Brain microvascular endothelial cell (primary cell): Measurements from ENCODE around the gene NCS1.
A peak's percentile ranks its signal among the peaks of the same experiment; 100 is the strongest.

Experiments used
- DNase-seq: peaks from one replicate; pipeline ENCODE4 v3.0.0-alpha.2; 2020
- H3K27ac ChIP-seq: fragments of 250-450 bp; sonication (Bioruptor Pico); 2 replicates; pipeline ENCODE4 v1.5.1; 2020; ENCODE audit warnings: mild to moderate bottlenecking, moderate library complexity
- H3K27me3 ChIP-seq: fragments of 250-450 bp; sonication (Bioruptor Pico); replicated peaks from 2 replicates; pipeline ENCODE4 v1.5.1; 2020; ENCODE audit warnings: mild to moderate bottlenecking
- H3K36me3 ChIP-seq: fragments of 250-450 bp; sonication (Bioruptor Pico); replicated peaks from 2 replicates; pipeline ENCODE4 v1.5.1; 2020; ENCODE audit warnings: mild to moderate bottlenecking
- H3K4me3 ChIP-seq: 2 replicates; pipeline ENCODE4 v1.5.1; 2011; ENCODE audit warnings: low read depth, mild to moderate bottlenecking, control low read depth, low read length, moderate library complexity
- in situ Hi-C: cut with HindIII; loops from 2 replicates; pipeline ENCODE4 v1.10.0; 2017; ENCODE audit warnings: low sequenced_read_pairs, low pct_ligation_motif_present
- TF ChIP-seq, protein P1 (sequence below): IDR thresholded peaks from 2 replicates; pipeline ENCODE4 v1.5.1; 2011; ENCODE audit warnings: low read depth, mild to moderate bottlenecking, moderate library complexity, low read length, control low read depth, inconsistent platforms; ENCODE audit errors: missing control alignments

Gene NCS1

DNA sequence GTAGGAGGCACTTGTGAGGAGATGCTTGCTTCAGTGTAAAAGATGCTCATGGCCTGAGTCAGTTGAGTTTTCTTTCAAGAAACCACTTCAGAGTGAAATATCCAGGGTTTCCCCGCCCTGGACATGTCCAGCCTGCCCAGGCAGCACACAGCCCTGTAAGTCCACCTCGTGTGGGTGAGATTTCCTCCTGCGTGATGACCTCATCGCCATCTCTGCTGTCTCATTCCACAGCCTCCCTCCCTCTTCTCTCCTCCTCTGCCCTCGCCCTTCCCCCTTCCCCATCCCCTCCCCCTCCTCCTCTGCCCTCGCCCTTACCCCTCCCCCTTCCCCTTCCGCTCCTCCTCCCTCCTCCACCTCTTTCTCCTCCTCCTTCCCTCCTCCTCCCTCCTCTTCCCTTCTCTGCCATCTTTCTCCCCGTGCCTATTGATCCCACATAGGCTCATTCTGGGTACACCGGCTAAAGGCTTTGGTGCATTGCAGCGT, 34.0 kb upstream of the NCS1 start:
- Histone ChIP-seq H3K36me3 (peaks cover 3% of the 10 kb centered on the region), H3K27me3 (no peaks in the 10 kb centered on the region), H3K4me3 (no peak overlapping the region), H3K27ac (peak overlapping the region; percentile 81)
- in situ Hi-C loops: no loop called here
- TF ChIP-seq, protein P1, sequence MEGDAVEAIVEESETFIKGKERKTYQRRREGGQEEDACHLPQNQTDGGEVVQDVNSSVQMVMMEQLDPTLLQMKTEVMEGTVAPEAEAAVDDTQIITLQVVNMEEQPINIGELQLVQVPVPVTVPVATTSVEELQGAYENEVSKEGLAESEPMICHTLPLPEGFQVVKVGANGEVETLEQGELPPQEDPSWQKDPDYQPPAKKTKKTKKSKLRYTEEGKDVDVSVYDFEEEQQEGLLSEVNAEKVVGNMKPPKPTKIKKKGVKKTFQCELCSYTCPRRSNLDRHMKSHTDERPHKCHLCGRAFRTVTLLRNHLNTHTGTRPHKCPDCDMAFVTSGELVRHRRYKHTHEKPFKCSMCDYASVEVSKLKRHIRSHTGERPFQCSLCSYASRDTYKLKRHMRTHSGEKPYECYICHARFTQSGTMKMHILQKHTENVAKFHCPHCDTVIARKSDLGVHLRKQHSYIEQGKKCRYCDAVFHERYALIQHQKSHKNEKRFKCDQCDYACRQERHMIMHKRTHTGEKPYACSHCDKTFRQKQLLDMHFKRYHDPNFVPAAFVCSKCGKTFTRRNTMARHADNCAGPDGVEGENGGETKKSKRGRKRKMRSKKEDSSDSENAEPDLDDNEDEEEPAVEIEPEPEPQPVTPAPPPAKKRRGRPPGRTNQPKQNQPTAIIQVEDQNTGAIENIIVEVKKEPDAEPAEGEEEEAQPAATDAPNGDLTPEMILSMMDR: no peak
- DNase-seq: peak; percentile 94

DNA sequence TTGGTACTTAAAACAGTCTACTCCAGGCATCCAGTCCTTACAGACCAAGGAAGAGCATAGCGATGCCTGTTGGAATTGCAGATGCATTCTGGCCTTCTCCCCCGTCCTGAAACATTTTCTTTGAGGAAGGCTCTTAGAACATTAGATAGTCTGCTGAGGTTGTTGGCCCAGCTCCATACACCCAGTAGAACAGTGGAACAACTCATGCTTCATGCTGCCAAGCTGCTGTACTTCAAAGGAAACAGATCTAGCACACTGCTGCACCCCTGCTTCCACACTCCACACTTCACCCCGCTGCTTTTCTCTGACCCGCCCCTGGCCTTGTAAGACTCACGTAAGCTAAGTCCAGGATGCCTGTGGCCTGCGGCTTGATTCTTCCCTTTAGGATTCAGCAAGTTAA, 33.4 kb upstream of the NCS1 start:
- Histone ChIP-seq H3K4me3 (no peak overlapping the region), H3K27me3 (no peaks in the 10 kb centered on the region), H3K36me3 (peaks cover 3% of the 10 kb centered on the region), H3K27ac (peak overlapping the region; percentile 81)
- DNase-seq: peak; percentile 92
- TF ChIP-seq, protein P1: no peak
- in situ Hi-C loops: no loop called here

DNA sequence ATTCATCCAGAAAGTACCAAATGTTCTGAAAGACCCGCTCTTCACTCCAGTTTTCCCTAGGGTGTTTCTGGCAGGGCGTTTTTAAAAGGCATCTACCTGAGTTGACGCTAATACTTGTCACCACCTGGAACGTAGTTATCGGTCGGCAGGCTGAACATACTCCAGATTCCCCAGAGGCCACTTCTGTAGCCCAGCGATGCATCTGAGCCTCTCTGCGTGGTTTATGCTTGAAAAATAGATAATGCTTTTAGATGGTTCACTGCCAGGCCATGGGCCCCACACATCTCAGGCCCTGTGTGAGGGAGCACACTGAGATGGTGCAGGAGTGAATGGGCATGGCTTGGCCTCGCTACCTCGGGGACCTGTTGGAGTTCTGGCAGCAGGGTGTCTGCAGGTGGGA, 33.0 kb upstream of the NCS1 start:
- peak overlapping the region; percentile 81 for H3K27ac ChIP-seq
- H3K36me3 ChIP-seq: peaks cover 3% of the 10 kb centered on the region
- in situ Hi-C loops: no loop called here
- H3K4me3 ChIP-seq: no peak overlapping the region
- H3K27me3 ChIP-seq: no peaks in the 10 kb centered on the region
- no peak for DNase-seq
- TF ChIP-seq, protein P1: no peak

DNA sequence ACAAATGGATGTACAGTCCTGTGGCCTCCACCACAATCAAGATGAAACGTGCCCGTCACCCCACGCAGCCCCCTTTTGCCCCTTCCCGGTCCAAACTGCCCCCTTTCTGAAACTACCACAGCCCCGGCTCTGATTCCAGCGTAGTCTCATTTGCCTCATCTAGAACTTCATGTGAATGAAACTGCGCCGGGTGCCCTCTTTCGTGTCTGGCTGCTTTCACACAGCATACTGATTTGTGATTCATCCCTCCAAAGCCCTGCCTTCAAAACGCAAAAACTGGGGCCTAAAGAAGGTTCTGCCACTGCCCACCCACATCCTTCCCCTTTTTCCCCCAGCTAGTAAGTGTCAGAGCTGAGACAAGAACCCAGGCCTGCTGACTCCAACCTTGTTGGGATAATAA, 31.5 kb upstream of the NCS1 start:
- TF ChIP-seq, protein P1: no peak
- H3K4me3 ChIP-seq: no peak overlapping the region
- in situ Hi-C loops: no loop called here
- H3K27me3 ChIP-seq: no peaks in the 10 kb centered on the region
- H3K27ac ChIP-seq: no peak overlapping the region
- H3K36me3 ChIP-seq: no peaks in the 10 kb centered on the region
- no peak for DNase-seq

DNA sequence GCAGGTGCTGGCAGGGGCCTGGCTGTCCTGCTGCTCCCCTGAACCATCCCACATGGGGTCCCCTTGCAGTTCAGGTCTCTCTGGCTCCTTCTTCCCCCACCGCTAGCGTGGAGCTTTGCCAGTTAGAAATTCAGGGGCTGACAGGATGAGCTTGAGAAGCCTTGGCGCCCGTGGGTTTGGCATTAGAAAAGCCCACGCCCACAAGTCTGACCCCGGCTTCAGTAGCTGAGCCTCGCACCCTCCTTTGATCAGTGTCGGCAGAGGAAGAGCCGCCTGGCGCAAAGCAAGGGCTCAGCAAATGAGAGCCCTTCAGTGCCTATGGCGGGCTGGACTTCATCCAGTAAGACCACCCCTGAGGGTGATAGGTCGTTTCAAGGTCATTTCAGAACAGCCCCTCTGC, 30.1 kb upstream of the NCS1 start:
- H3K27me3 ChIP-seq: no peaks in the 10 kb centered on the region
- H3K27ac ChIP-seq: no peak overlapping the region
- DNase-seq: no peak
- no peaks in the 10 kb centered on the region for H3K36me3 ChIP-seq
- TF ChIP-seq, protein P1: no peak
- H3K4me3 ChIP-seq: no peak overlapping the region
- in situ Hi-C loops: no loop called here

DNA sequence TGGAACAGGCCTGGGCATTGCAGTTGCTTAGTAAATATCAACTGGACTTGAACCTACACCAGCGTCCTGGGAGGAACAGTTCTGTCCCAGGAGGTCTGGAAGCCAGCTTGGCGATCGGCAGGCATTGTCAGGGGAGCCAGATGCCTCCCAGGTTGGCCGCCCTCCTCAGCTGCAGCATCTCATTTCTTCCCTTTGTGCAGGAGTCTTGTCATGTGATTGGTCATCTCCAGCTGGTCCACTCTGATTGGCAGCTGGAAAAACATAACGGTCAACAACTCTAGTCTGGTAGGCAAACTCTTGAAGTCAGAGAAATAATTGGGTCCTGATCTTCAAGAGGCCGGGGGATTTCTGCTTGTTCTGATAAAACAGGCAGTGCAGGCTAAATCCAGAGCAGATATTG, 29.6 kb upstream of the NCS1 start:
- TF ChIP-seq, protein P1: no peak
- Histone ChIP-seq H3K36me3 (no peaks in the 10 kb centered on the region), H3K27ac (no peak overlapping the region), H3K27me3 (no peaks in the 10 kb centered on the region), H3K4me3 (no peak overlapping the region)
- DNase-seq: no peak
- in situ Hi-C loops: no loop called here
